Fibroblast of lung (primary cell): ENCODE measurements around the gene FKBP1C.

ENCODE experiments used
- EZH2 ChIP-seq: IDR thresholded peaks from 2 replicates; pipeline ENCODE4 v1.5.1; 2012; ENCODE audit warnings: low read length, control low read depth, mild to moderate bottlenecking; ENCODE audit errors: missing control alignments
- TF ChIP-seq, protein P1 (sequence below), 2 donors: IDR thresholded peaks in 1 of 2; conservative IDR thresholded peaks in 1 of 2; 1 replicate in 1 of 2; 2 replicates in 1 of 2; pipeline ENCODE4 v1.5.1; 2011 to 2012; ENCODE audit warnings: low read length in 2 of 2, control low read depth in 1 of 2, inconsistent platforms in 1 of 2, low read depth in 1 of 2, mild to moderate bottlenecking in 1 of 2

DNA sequence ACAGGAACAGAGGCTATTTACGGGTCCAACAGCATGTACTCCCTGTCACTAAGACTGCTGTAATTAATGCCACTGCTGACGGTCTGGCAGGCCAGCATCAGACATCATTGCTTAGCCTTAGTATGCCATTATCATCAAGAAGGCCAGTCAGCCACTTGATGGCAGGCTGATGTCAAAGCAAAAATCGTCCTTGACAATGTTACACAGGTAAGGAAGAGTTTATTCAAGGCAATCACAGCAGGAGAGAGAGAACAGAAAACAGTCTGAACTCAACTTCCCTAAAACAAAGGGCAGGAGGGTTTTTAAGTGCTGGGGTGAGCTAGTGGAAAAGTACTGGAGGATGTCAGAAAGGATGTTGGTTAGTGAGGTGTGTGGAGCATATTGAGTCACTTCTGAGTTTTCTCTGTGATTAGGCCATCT lies 25.1 kb downstream of the FKBP1C start:
- TF ChIP-seq, protein P1, sequence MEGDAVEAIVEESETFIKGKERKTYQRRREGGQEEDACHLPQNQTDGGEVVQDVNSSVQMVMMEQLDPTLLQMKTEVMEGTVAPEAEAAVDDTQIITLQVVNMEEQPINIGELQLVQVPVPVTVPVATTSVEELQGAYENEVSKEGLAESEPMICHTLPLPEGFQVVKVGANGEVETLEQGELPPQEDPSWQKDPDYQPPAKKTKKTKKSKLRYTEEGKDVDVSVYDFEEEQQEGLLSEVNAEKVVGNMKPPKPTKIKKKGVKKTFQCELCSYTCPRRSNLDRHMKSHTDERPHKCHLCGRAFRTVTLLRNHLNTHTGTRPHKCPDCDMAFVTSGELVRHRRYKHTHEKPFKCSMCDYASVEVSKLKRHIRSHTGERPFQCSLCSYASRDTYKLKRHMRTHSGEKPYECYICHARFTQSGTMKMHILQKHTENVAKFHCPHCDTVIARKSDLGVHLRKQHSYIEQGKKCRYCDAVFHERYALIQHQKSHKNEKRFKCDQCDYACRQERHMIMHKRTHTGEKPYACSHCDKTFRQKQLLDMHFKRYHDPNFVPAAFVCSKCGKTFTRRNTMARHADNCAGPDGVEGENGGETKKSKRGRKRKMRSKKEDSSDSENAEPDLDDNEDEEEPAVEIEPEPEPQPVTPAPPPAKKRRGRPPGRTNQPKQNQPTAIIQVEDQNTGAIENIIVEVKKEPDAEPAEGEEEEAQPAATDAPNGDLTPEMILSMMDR (conservative IDR thresholded peaks at IDR 0.05 in 1 of 2, IDR thresholded peaks at IDR 0.05 in 1 of 2; ENCODE audit: low read depth in 1 of 2, low read length in 2 of 2) = no peak
- no peak for TF ChIP-seq EZH2
